ENCODE measurements around the gene AGPS. TPM values are rescaled to one million over a fixed set of nuclear protein-coding genes. Genes with fewer than 3 reads are reported as not detected.

The AGPS gene
- total RNA-seq, 4 donors from 2014 or later = 21.4 to 50.9 (median 34.3) TPM

DNA sequence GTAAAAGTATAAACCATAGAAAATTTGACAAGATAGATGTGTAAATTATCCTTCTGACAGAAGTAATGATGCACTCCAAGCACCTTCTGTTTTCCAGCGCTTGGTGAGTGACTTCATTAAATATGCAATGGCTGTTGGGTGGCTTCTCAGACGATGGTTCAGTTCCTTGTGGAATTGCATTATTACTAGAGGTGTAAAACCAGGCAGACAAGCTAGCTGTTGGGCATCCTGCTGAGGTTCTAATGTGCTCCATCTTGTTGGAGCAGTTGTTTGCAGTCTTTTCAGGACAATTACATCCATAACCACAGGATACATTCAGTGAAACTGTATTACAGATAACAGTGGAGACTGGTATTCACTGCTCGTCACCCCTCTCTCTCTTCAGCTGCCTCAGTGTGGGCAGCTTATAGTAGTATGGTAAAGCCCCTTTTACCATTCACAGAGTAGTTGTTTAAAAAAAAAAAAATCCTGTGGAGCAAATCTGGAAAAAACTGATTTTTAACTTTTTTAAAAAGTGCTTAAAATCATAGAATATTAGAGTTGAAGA is 143.5 kb downstream of the AGPS start:
- no peak for TF ChIP-seq POLR2A (IDR thresholded peaks at IDR 0.05)
- TF ChIP-seq EP300 (IDR thresholded peaks at IDR 0.05) = no peak
- TF ChIP-seq, protein P1, sequence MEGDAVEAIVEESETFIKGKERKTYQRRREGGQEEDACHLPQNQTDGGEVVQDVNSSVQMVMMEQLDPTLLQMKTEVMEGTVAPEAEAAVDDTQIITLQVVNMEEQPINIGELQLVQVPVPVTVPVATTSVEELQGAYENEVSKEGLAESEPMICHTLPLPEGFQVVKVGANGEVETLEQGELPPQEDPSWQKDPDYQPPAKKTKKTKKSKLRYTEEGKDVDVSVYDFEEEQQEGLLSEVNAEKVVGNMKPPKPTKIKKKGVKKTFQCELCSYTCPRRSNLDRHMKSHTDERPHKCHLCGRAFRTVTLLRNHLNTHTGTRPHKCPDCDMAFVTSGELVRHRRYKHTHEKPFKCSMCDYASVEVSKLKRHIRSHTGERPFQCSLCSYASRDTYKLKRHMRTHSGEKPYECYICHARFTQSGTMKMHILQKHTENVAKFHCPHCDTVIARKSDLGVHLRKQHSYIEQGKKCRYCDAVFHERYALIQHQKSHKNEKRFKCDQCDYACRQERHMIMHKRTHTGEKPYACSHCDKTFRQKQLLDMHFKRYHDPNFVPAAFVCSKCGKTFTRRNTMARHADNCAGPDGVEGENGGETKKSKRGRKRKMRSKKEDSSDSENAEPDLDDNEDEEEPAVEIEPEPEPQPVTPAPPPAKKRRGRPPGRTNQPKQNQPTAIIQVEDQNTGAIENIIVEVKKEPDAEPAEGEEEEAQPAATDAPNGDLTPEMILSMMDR (IDR thresholded peaks at IDR 0.05) = no peak
- no peak for TF ChIP-seq POLR2AphosphoS5 (IDR thresholded peaks at IDR 0.05)
- no peak for ATAC-seq
- H3K27me3 ChIP-seq = no peaks in the 10 kb centered on the region
- H3K4me3 ChIP-seq = no peak overlapping the region
- no peaks in the 10 kb centered on the region for H3K9me3 ChIP-seq
- H3K36me3 ChIP-seq = peaks cover 0 to 10% of the 10 kb centered on the region in 2 donors
- no peak overlapping the region for H3K27ac ChIP-seq
- 86 to 94% methylated on average over 2 to 3 of the region's 3 CpGs for WGBS, 2 donors (ENCODE audit: low coverage in 1 of 2)
- H3K4me1 ChIP-seq = no peaks in the 10 kb centered on the region

DNA sequence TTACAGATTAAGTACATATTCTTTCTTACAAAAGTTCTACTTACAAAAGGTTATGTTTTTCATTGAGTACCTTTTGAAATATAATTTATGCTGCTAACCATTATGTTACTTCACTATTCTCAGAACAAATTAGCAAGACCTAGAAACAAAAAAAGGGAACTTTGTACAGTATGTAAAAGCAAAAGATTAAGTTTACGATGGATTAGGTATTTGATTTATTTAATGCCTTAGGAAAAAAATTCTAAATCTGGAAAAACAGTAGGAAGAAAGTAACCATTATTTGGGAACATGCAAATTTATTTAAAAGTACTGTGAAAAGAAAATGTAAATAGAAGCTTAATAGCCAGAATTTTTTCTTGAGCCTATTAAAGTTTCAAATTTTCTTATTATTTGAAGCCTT is 144.6 kb downstream of the AGPS start:
- 78 to 80% methylated on average over 1 of the region's 1 CpG for WGBS, 2 donors (ENCODE audit: low coverage in 1 of 2)
- ATAC-seq = no peak
- Histone ChIP-seq H3K4me1 (no peaks in the 10 kb centered on the region), H3K9me3 (no peaks in the 10 kb centered on the region), H3K27me3 (no peaks in the 10 kb centered on the region), H3K36me3 (peaks cover 0 to 10% of the 10 kb centered on the region in 2 donors), H3K4me3 (no peak overlapping the region), H3K27ac (no peak overlapping the region)
- TF ChIP-seq POLR2AphosphoS5 (IDR thresholded peaks at IDR 0.05) (no peak), POLR2A (IDR thresholded peaks at IDR 0.05) (no peak)
- TF ChIP-seq, protein P1 (IDR thresholded peaks at IDR 0.05) = no peak

- 51 to 66% methylated on average over 3 of the region's 3 CpGs for WGBS, 2 donors (ENCODE audit: low coverage in 1 of 2)
- Histone ChIP-seq H3K9me3 (no peaks in the 10 kb centered on the region), H3K27me3 (no peaks in the 10 kb centered on the region), H3K4me1 (no peaks in the 10 kb centered on the region), H3K27ac (no peak overlapping the region), H3K4me3 (no peak overlapping the region), H3K36me3 (peaks cover 0 to 10% of the 10 kb centered on the region in 2 donors)
- no peak for ATAC-seq
- TF ChIP-seq, protein P1 (IDR thresholded peaks at IDR 0.05) = no peak
- no peak for TF ChIP-seq EP300 (IDR thresholded peaks at IDR 0.05)
- no peak for TF ChIP-seq POLR2A (IDR thresholded peaks at IDR 0.05)
These were observed 145.1 kb downstream of the AGPS start for GRCh38 chr2:177537636-177538035.

DNA sequence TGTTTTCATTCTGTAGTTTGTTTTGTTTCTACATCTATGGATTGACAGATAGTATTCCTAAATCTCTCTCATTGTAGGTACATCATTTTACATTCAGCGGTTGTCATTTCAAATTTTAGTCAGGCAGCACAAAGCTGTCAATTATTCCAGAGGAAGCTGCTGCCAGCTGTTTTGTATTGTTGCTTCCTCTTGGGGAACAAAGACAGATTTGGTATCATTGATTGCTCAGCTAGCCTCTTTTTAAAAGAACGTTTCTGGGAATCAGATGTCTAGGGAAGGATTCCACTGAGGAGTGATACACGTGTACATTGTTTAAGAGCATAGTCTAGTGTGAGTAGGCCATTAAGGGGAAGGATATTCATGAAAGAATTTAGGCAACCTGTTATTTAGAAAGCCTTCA is 145.8 kb downstream of the AGPS start:
- Histone ChIP-seq H3K36me3 (peaks cover 0 to 10% of the 10 kb centered on the region in 2 donors), H3K9me3 (no peaks in the 10 kb centered on the region), H3K4me3 (no peak overlapping the region), H3K27me3 (no peaks in the 10 kb centered on the region), H3K4me1 (no peaks in the 10 kb centered on the region), H3K27ac (no peak overlapping the region)
- ATAC-seq = no peak
- WGBS, 2 donors (ENCODE audit: low coverage in 1 of 2) = 46 to 62% methylated on average over 3 of the region's 3 CpGs
- no peak for TF ChIP-seq POLR2AphosphoS5 (IDR thresholded peaks at IDR 0.05)

GRCh38 chr2:177540283-177540682 is 147.7 kb downstream of the AGPS start:
- Histone ChIP-seq H3K27me3 (no peaks in the 10 kb centered on the region), H3K4me1 (no peaks in the 10 kb centered on the region), H3K27ac (no peak overlapping the region), H3K36me3 (peaks cover 0 to 10% of the 10 kb centered on the region in 2 donors), H3K4me3 (no peak overlapping the region), H3K9me3 (no peaks in the 10 kb centered on the region)
- no peak for TF ChIP-seq POLR2AphosphoS5 (IDR thresholded peaks at IDR 0.05)
- TF ChIP-seq POLR2A (IDR thresholded peaks at IDR 0.05) = no peak
- no peak for TF ChIP-seq EP300 (IDR thresholded peaks at IDR 0.05)
- TF ChIP-seq, protein P1 (IDR thresholded peaks at IDR 0.05) = no peak
- WGBS, 2 donors (ENCODE audit: low coverage in 1 of 2) = 94 to 100% methylated on average over 1 of the region's 1 CpG
- no peak for ATAC-seq

Data from gastroesophageal sphincter (tissue), 4 donors.